ENCODE measurements around the gene BDKRB1.
"Not testable (repeated sequence)": the region's sequence is repeated elsewhere in the genome, so short reads cannot be mapped to it uniquely, and the experiment has no call there.

The BDKRB1 gene

DNA sequence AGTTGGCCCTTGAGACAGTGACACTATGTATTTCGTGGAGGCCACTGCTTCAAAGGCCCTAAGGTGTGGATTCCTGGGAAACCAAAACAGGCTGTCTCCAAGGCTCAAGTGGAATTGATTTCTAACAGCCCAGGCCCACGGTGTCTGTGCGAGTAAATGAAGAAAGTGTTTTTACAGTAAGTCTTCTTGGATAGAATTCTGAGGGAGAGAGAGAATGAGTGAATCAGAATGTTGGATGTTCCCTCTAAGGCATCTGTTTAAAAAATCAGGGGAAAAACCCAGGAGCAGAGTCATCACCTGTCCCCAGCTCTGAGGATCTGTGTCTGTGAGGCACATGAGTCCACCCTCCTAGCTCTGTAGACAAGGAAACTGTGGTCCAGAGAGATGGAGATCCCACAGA is 22.3 kb upstream of the BDKRB1 start:
- Histone ChIP-seq H3K9me3 (ENCODE audit: control insufficient read depth, insufficient read depth, low read length) (no peaks in the 10 kb centered on the region), H3K36me3 (ENCODE audit: control insufficient read depth, insufficient read depth, low read length) (no peaks in the 10 kb centered on the region), H3K4me1 (ENCODE audit: control insufficient read depth, insufficient read depth, low read length) (peaks cover 2% of the 10 kb centered on the region; the same call in 1 of the 2 replicates), H3K9ac (ENCODE audit: low read depth, low read length) (no peak overlapping the region), H3K27me3 (ENCODE audit: control insufficient read depth, insufficient read depth, low read length) (no peaks in the 10 kb centered on the region), H3K27ac (ENCODE audit: low read depth, low read length) (no peak overlapping the region), H3K4me3 (ENCODE audit: low read depth, low read length) (no peak overlapping the region)

DNA sequence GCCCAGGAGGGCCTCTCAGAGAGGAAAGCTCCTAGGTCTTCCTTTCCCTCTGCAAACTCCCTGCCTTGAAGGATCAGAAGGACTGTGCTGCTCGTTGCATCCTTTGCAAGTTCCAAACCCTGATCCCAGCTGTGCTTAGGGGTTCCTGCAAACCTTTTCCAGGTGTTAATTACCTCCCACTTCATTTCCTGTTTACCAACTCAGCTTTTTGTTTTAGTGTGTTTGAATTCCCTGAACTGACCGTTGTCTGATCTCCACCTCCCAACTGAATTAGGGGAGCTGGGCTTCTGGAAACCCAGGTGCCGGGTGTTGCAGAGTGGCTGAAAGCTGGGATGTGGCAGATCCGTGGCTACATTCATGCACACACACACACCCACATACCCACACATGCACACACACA is 20.6 kb upstream of the BDKRB1 start:
- no peaks in the 10 kb centered on the region for H3K9me3 ChIP-seq (ENCODE audit: control insufficient read depth, insufficient read depth, low read length)
- peaks cover 2% of the 10 kb centered on the region; the same call in 1 of the 2 replicates for H3K4me1 ChIP-seq (ENCODE audit: control insufficient read depth, insufficient read depth, low read length)
- H3K4me3 ChIP-seq (ENCODE audit: low read depth, low read length) = no peak overlapping the region
- no peaks in the 10 kb centered on the region for H3K27me3 ChIP-seq (ENCODE audit: control insufficient read depth, insufficient read depth, low read length)
- H3K36me3 ChIP-seq (ENCODE audit: control insufficient read depth, insufficient read depth, low read length) = no peaks in the 10 kb centered on the region
- H3K9ac ChIP-seq (ENCODE audit: low read depth, low read length) = no peak overlapping the region
- H3K27ac ChIP-seq (ENCODE audit: low read depth, low read length) = no peak overlapping the region

DNA sequence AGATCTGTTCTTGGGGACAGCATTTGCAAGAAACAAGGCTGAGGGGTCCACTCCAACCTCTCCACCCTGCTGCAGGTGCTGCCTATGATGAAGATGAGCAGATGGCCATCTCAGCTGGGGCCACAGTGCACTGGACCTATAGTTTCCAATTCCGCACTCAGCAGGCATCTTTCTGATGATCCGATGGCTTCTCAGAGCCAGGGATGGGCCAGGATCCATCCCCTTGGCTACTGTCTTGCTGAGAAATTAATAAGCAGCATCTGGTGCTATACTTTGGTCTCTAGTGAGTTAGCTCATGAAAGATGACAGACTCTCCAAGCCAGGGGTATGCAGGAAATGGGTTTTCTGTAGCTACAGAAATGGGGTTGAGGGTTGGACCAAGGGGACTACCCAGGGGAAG is 18.4 kb upstream of the BDKRB1 start:
- H3K9ac ChIP-seq (ENCODE audit: low read depth, low read length) = no peak overlapping the region
- H3K9me3 ChIP-seq (ENCODE audit: control insufficient read depth, insufficient read depth, low read length) = peaks cover 4% of the 10 kb centered on the region; the same call in 1 of the 2 replicates
- H3K4me1 ChIP-seq (ENCODE audit: control insufficient read depth, insufficient read depth, low read length) = peaks cover 2% of the 10 kb centered on the region; the same call in 1 of the 2 replicates
- no peaks in the 10 kb centered on the region for H3K36me3 ChIP-seq (ENCODE audit: control insufficient read depth, insufficient read depth, low read length)
- H3K27ac ChIP-seq (ENCODE audit: low read depth, low read length) = no peak overlapping the region
- H3K4me3 ChIP-seq (ENCODE audit: low read depth, low read length) = no peak overlapping the region
- H3K27me3 ChIP-seq (ENCODE audit: control insufficient read depth, insufficient read depth, low read length) = no peaks in the 10 kb centered on the region

DNA sequence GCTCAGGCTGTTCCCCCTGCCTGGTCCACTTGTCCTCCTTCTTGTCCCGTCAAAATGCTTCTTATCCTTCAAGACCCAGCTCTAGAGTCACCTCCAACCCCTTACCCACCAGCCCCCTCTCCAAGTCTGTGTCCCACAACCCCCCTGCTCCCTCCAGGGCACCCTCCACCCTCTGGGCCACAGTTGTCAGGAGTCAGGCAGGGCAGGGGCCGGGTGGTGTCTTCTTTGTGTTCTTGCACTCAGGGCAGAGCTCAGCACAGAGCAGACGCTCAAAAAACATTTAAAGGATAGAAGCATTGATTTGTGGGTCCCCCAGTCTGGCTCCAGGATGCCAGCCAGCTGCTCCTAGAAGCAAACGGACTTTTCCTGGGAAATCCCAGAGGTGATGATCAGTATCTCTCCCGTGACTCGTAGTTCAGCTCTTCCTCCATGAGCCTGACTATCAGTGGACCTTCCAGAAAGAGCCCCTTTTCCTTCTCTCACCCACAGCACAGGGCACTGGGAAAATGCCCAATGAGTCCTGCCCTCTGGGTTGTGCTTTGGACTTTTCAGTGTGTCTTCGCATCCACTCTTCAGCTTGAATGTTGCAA is 17.2 kb upstream of the BDKRB1 start:
- Histone ChIP-seq H3K27ac (ENCODE audit: low read depth, low read length) (no peak overlapping the region), H3K4me3 (ENCODE audit: low read depth, low read length) (no peak overlapping the region), H3K36me3 (ENCODE audit: control insufficient read depth, insufficient read depth, low read length) (no peaks in the 10 kb centered on the region), H3K9ac (ENCODE audit: low read depth, low read length) (no peak overlapping the region), H3K9me3 (ENCODE audit: control insufficient read depth, insufficient read depth, low read length) (peaks cover 7% of the 10 kb centered on the region; the same call in 1 of the 2 replicates), H3K27me3 (ENCODE audit: control insufficient read depth, insufficient read depth, low read length) (no peaks in the 10 kb centered on the region), H3K4me1 (ENCODE audit: control insufficient read depth, insufficient read depth, low read length) (peaks cover 2% of the 10 kb centered on the region; the same call in 1 of the 2 replicates)

DNA sequence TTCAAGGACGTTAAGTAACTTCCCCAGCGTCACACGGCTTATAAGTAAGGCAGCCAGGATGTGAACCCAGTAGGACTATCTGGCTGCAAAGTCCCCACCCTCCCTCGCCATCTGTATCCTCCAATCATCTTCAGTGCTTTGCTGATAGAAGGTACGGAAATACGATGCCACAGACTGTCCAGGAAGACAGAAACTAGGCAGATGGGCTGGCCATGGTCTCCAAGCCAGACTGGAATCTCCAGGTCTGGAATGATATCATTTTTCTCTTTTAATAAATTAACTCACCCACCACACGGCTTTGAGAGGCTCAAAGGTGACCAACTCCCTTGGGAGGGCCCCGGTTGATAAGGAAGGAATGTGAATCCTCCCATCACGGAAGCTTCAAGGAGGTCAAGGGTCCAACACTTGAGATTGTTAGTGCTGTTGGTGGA is 16.3 kb upstream of the BDKRB1 start:
- no peaks in the 10 kb centered on the region for H3K36me3 ChIP-seq (ENCODE audit: control insufficient read depth, insufficient read depth, low read length)

DNA sequence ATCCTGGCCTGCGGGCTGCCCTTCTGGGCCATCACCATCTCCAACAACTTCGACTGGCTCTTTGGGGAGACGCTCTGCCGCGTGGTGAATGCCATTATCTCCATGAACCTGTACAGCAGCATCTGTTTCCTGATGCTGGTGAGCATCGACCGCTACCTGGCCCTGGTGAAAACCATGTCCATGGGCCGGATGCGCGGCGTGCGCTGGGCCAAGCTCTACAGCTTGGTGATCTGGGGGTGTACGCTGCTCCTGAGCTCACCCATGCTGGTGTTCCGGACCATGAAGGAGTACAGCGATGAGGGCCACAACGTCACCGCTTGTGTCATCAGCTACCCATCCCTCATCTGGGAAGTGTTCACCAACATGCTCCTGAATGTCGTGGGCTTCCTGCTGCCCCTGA is 15.4 kb upstream of the BDKRB1 start:
- Histone ChIP-seq H3K4me3 (ENCODE audit: low read depth, low read length) (no peak overlapping the region), H3K9ac (ENCODE audit: low read depth, low read length) (no peak overlapping the region), H3K36me3 (ENCODE audit: control insufficient read depth, insufficient read depth, low read length) (no peaks in the 10 kb centered on the region), H3K4me1 (ENCODE audit: control insufficient read depth, insufficient read depth, low read length) (no peaks in the 10 kb centered on the region; the same call in 1 of the 2 replicates), H3K27ac (ENCODE audit: low read depth, low read length) (no peak overlapping the region), H3K27me3 (ENCODE audit: control insufficient read depth, insufficient read depth, low read length) (no peaks in the 10 kb centered on the region), H3K9me3 (ENCODE audit: control insufficient read depth, insufficient read depth, low read length) (peaks cover 7% of the 10 kb centered on the region; the same call in 1 of the 2 replicates)

More for the DNA sequence above, 16.3 kb upstream of the BDKRB1 start:
- Histone ChIP-seq H3K27me3 (ENCODE audit: control insufficient read depth, insufficient read depth, low read length) (no peaks in the 10 kb centered on the region), H3K27ac (ENCODE audit: low read depth, low read length) (no peak overlapping the region), H3K9ac (ENCODE audit: low read depth, low read length) (no peak overlapping the region), H3K9me3 (ENCODE audit: control insufficient read depth, insufficient read depth, low read length) (peaks cover 7% of the 10 kb centered on the region; the same call in 1 of the 2 replicates), H3K4me1 (ENCODE audit: control insufficient read depth, insufficient read depth, low read length) (peaks cover 2% of the 10 kb centered on the region; the same call in 1 of the 2 replicates), H3K4me3 (ENCODE audit: low read depth, low read length) (no peak overlapping the region)

DNA sequence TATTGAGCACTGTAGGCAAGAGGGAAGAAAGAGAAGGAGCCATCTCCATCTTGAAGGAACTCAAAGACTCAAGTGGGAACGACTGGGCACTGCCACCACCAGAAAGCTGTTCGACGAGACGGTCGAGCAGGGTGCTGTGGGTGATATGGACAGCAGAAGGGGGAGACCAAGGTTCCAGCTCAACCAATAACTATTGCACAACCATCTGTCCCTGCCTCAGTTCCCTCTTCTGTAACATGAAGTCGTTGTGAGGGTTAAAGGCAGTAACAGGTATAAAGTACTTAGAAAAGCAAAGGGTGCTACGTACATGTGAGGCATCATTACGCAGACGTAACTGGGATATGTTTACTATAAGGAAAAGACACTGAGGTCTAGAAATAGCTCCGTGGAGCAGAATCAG is 13.9 kb upstream of the BDKRB1 start:
- Histone ChIP-seq H3K9me3 (ENCODE audit: control insufficient read depth, insufficient read depth, low read length) (peaks cover 7% of the 10 kb centered on the region; the same call in 1 of the 2 replicates), H3K9ac (ENCODE audit: low read depth, low read length) (no peak overlapping the region), H3K4me1 (ENCODE audit: control insufficient read depth, insufficient read depth, low read length) (no peaks in the 10 kb centered on the region), H3K4me3 (ENCODE audit: low read depth, low read length) (no peak overlapping the region), H3K27ac (ENCODE audit: low read depth, low read length) (no peak overlapping the region), H3K27me3 (ENCODE audit: control insufficient read depth, insufficient read depth, low read length) (no peaks in the 10 kb centered on the region), H3K36me3 (ENCODE audit: control insufficient read depth, insufficient read depth, low read length) (no peaks in the 10 kb centered on the region)

DNA sequence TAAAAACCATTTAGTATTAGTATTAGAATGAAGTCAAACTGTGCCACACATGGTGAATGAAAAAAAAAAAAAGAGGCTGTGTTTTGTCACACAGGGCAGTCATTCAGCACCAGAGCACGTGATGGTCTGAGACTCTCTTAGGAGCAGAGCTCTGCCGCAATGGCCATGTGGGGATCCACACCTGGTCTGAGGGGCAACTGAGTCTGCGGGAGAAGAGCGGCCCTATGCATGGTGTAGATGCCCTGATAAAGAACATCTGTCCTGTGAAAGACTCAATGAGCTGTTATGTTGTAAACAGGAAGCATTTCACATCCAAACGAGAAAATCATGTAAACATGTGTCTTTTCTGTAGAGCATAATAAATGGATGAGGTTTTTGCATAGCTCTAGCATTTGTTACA is 12.2 kb upstream of the BDKRB1 start:
- no peak overlapping the region for H3K9ac ChIP-seq (ENCODE audit: low read depth, low read length)
- H3K4me3 ChIP-seq (ENCODE audit: low read depth, low read length) = no peak overlapping the region
- no peaks in the 10 kb centered on the region for H3K4me1 ChIP-seq (ENCODE audit: control insufficient read depth, insufficient read depth, low read length)
- H3K9me3 ChIP-seq (ENCODE audit: control insufficient read depth, insufficient read depth, low read length) = peaks cover 7% of the 10 kb centered on the region; the same call in 1 of the 2 replicates
- no peaks in the 10 kb centered on the region for H3K27me3 ChIP-seq (ENCODE audit: control insufficient read depth, insufficient read depth, low read length)
- no peak overlapping the region for H3K27ac ChIP-seq (ENCODE audit: low read depth, low read length)
- H3K36me3 ChIP-seq (ENCODE audit: control insufficient read depth, insufficient read depth, low read length) = no peaks in the 10 kb centered on the region

DNA sequence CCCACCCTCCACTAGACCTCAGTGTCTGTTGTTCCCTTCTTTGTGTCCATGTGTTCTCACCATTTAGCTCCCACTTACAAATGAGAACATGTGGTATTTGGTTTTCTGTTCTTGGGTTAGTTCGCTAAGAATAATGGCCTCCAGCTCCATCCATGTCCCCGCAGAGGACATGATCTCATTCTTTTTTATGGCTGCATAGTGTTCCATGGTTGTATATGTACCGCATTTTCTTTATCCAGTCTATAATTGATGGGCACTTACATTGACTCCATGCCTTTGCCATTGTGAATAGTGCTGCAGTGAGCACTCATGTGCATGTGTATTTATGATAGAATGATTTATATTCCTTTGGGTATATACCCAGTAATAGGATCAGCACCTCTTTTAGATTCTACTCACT is 10.9 kb upstream of the BDKRB1 start:
- not testable (repeated sequence) for H3K9me3 ChIP-seq (ENCODE audit: control insufficient read depth, insufficient read depth, low read length); H3K36me3 ChIP-seq (ENCODE audit: control insufficient read depth, insufficient read depth, low read length); H3K4me3 ChIP-seq (ENCODE audit: low read depth, low read length); H3K27me3 ChIP-seq (ENCODE audit: control insufficient read depth, insufficient read depth, low read length); H3K4me1 ChIP-seq (ENCODE audit: control insufficient read depth, insufficient read depth, low read length); H3K27ac ChIP-seq (ENCODE audit: low read depth, low read length); H3K9ac ChIP-seq (ENCODE audit: low read depth, low read length)

DNA sequence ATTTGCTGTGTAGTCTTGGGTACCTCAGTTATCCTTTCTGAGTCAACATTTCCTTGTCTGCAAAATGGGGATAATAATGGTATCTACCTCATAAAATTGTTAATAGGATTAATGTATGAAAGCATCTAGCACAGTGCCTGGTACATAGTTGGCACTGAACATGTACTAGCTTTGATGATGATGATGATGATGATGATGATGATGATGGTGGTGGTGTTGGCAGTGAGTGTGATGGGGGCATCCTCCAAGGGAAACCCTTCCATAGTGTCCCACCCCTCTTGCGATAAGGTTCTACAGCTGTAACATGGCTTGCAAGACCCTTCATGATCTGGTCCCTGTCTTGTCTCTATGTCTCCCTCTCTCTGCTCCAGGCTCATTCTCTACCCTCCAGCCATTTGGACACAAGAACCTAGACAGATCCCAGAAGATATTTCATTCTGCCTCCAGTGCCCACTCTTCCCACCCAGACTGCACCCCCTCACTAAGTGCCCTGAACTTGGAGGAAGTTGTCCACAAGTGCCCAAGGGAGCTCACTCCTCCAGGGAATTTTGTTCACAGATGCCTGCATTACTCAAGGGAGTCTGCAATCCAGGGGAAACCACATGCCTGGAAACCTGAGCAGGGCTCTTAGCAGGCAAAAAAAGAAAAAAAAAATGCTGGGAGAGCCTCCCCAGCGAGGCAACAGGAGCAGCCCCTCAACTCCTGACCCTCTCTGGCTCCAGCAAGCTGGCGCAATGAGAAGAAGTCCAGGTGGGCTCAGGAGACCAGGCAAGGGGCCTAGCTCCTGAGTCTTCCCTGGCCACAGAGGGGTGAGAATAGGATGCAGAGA is 10.1 kb upstream of the BDKRB1 start:
- no peaks in the 10 kb centered on the region for H3K27me3 ChIP-seq (ENCODE audit: control insufficient read depth, insufficient read depth, low read length)
- H3K36me3 ChIP-seq (ENCODE audit: control insufficient read depth, insufficient read depth, low read length) = no peaks in the 10 kb centered on the region
- peaks cover 7% of the 10 kb centered on the region; the same call in 1 of the 2 replicates for H3K9me3 ChIP-seq (ENCODE audit: control insufficient read depth, insufficient read depth, low read length)
- H3K27ac ChIP-seq (ENCODE audit: low read depth, low read length) = no peak overlapping the region
- no peak overlapping the region for H3K4me3 ChIP-seq (ENCODE audit: low read depth, low read length)
- H3K9ac ChIP-seq (ENCODE audit: low read depth, low read length) = no peak overlapping the region
- H3K4me1 ChIP-seq (ENCODE audit: control insufficient read depth, insufficient read depth, low read length) = peaks cover 6% of the 10 kb centered on the region; the same call in 1 of the 2 replicates

DNA sequence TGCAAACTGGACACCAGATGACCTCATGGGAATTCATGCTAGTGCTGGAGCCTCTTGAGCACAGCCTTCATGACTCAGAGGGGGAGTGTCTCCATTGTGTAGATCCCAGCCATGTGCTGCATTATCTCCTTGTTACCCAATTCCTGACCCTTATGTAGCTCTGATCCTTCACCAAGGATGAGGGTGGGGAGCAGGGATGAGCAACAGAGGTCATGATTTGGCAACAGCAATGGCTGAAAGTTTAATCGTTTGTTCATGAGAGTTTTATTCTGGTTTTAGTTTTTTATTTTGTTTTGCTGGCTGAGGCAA is 9.5 kb upstream of the BDKRB1 start:
- Histone ChIP-seq H3K9ac (ENCODE audit: low read depth, low read length) (no peak overlapping the region), H3K9me3 (ENCODE audit: control insufficient read depth, insufficient read depth, low read length) (peaks cover 7% of the 10 kb centered on the region; the same call in 1 of the 2 replicates), H3K4me1 (ENCODE audit: control insufficient read depth, insufficient read depth, low read length) (peaks cover 9% of the 10 kb centered on the region; the same call in 1 of the 2 replicates), H3K27ac (ENCODE audit: low read depth, low read length) (no peak overlapping the region), H3K4me3 (ENCODE audit: low read depth, low read length) (no peak overlapping the region), H3K27me3 (ENCODE audit: control insufficient read depth, insufficient read depth, low read length) (no peaks in the 10 kb centered on the region), H3K36me3 (ENCODE audit: control insufficient read depth, insufficient read depth, low read length) (no peaks in the 10 kb centered on the region)
